Measurements from ENCODE around the gene NEURL1.

The NEURL1 gene, protein sequence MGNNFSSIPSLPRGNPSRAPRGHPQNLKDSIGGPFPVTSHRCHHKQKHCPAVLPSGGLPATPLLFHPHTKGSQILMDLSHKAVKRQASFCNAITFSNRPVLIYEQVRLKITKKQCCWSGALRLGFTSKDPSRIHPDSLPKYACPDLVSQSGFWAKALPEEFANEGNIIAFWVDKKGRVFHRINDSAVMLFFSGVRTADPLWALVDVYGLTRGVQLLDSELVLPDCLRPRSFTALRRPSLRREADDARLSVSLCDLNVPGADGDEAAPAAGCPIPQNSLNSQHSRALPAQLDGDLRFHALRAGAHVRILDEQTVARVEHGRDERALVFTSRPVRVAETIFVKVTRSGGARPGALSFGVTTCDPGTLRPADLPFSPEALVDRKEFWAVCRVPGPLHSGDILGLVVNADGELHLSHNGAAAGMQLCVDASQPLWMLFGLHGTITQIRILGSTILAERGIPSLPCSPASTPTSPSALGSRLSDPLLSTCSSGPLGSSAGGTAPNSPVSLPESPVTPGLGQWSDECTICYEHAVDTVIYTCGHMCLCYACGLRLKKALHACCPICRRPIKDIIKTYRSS

DNA sequence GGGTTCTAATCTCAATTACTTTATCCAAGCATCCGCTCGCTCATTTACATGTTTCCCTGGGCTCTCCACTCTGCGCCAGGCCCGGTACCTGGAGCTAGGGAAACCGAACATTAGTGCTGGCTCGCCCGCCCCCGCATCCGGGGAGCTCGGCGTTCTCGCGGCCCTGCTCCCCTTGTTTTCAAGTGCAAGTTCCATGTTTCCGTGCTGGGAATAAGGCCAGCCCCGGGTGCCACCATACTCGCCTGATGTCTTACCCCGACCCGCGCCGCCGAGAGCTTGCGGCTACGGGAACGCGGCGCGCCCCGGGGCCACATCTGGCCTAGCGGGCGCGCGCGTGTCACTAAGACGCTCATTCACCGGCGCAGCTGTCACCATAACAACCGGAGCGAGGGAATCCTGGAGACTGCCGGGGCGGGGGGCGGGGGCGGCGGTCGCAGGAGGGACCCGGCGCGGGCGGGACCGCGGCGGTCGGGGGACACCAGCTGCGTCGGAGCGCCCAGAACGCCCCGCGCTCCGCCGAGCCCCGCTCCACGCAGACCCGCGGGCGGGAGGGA, at the start of gene NEURL1:
NEURL1 (plus strand) TSS at position 344 of the 554 bp plus-strand sequence. CDS start 683 bp downstream, outside the sequence.
- no peak for DNase-seq (ENCODE audit: low spot score)

DNA sequence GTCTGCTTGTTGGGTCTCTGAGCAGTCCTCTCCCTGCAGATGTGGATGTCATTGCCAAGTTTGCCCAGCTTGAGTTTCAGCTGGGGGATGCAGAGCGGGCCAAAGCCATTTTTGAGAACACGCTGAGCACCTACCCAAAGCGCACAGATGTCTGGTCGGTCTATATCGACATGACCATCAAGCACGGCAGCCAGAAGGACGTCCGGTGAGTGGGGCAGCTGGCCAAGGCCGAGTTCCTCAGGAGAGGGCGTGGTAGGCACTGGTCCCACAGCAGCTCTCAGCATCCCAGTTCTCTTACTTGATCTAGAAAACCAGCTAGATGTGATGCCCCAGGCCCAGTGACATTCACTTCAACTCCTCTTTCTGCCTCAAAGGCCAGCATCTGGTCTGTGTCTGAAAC, 49.0 kb upstream of the NEURL1 start:
- DNase-seq (ENCODE audit: low spot score), result no peak

DNA sequence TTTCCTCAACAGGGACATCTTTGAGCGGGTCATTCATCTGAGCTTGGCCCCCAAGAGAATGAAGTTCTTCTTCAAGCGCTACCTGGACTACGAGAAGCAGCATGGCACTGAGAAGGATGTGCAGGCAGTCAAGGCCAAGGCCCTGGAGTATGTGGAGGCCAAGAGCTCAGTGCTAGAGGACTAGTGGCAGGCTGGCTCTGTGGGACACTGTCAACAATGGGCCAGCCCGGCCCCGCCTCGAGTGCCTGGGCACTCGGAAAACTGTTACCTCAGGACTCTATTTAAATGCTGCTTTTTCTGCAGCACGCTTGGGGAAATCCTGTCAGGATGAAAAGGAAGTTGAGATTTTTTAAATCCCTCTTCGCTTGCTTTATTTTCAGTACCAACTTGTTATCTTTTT, 48.1 kb upstream of the NEURL1 start:
- no peak for DNase-seq (ENCODE audit: low spot score)

DNA sequence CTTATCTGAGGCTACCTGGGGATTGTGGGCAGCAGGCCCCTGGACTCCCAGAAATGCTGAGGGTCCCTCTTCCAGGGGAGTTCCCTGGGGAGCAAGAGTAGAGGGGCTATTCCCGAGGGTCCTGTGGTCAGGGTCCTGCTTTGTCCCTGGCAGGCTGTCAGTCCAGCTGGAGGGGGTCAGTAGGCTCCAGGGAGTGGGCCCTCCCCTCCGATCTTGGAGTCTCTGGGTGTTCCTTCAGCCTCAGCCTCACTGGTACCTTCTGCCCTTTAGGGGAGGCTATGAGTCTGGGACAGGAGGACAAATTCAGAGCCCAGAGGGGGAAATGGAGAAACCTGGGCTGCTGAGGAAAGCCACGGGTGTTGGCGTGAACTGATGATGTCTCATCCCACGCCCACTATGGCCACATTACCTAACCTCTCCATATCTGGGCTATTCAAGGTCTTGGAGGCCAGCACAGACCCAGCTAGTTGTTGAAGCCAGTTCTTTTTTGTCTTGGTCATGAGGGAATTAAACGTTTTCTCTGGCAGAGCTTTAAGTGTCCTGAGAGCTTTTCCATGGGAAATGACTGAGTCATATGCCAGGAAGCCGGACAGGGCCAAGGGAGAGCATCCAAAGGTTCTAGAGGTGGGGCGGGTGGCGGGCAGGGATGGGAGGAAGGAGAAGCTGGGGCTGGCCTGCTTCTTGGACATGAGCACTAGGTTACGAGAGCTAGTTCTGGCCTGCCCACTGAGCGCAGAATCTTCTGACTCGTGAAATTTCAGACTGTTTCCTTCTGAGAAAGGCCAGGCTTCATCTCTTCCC, 47.5 kb upstream of the NEURL1 start:
- DNase-seq (ENCODE audit: low spot score), result no peak

DNA sequence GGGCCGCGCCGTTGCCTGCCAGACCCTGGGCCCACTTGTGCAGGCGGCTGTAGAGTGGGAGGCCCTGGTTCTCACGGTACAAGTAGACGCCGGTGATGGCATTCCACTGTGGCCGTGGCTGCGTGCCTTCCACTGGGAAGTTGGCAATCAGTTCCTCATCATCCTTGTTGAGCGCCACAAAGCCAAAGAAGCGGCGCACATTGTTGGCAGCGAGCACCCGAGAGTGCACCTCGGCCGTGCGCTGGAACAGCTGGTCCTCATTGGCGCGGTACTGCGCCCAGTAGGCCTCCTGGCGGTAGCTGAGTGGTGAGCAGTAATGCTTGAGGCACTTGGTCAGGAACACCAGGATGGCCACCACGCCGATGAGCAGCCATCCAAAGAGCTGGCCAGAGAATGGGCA, 46.3 kb upstream of the NEURL1 start:
- no peak for DNase-seq (ENCODE audit: low spot score)

GRCh38 chr10:103448746-103449145, 44.8 kb upstream of the NEURL1 start:
- DNase-seq (ENCODE audit: low spot score), result no peak

- DNase-seq (ENCODE audit: low spot score), result no peak
Observed at GRCh38 chr10:103449208-103450144, 44.0 kb upstream of the NEURL1 start.

GRCh38 chr10:103450201-103450695, 43.3 kb upstream of the NEURL1 start:
- DNase-seq (ENCODE audit: low spot score), result no peak

GRCh38 chr10:103451091-103451813, 42.3 kb upstream of the NEURL1 start:
- no peak for DNase-seq (ENCODE audit: low spot score)

GRCh38 chr10:103451831-103452505, 41.5 kb upstream of the NEURL1 start, which contains the start of gene CALHM2:
Gene CALHM2, minus strand, starts transcription at chr10:103452370. Its CDS starts 2,429 bp downstream, at chr10:103449941.
- DNase-seq (ENCODE audit: low spot score), result no peak

- DNase-seq (ENCODE audit: low spot score), result no peak
Observed at GRCh38 chr10:103452506-103453230, 40.8 kb upstream of the NEURL1 start.

DNA sequence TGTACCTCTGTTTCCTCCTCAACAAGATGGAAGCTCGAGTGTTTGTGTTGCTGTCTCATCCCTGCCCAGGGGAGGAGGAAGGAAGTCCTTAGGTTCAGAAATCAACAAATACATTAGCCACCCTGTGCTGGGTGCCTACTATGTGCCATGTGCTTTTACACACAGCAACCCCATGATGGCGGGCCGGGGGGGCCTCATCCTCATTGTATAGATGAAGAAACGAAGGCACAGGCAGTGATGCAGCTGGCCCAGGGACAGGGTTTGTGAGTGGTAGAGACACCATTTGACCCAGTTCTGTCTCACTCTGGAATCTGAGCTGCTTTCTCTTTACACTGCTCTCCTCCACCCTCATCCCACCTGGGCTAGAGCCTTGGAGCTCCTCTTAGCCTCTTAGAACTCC, 39.5 kb upstream of the NEURL1 start:
- no peak for DNase-seq (ENCODE audit: low spot score)

- DNase-seq (ENCODE audit: low spot score), result no peak
Observed at GRCh38 chr10:103455235-103455634, 38.3 kb upstream of the NEURL1 start.

DNA sequence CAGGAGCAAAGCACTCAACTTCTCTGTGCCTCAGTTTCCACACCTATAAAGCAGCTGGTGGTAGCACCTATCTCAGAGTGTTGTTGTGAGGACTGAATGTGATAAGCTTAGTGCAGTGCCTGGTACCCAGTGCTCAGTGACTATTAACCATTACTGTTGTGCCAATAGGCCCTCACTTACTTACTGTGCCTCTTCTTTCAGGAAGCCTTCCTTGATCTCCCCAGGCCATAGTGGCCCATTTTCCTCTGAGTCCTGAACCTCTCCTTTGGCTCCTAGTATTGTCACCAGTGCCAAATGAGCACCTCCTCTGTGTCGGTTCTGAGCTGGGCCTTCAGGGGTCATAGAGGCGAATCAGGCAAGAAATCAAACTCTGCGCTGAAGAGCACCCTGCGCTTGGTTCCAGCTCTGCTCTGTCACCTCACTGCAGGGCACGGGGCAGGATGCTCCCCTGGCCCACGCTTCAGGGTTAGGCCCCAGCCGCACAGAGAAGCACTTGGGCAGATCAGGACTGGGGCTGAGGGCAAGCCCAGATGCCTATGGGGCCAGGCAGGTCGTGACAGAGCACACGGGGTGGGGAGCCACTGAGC, 37.3 kb upstream of the NEURL1 start:
- no peak for DNase-seq (ENCODE audit: low spot score)

DNA sequence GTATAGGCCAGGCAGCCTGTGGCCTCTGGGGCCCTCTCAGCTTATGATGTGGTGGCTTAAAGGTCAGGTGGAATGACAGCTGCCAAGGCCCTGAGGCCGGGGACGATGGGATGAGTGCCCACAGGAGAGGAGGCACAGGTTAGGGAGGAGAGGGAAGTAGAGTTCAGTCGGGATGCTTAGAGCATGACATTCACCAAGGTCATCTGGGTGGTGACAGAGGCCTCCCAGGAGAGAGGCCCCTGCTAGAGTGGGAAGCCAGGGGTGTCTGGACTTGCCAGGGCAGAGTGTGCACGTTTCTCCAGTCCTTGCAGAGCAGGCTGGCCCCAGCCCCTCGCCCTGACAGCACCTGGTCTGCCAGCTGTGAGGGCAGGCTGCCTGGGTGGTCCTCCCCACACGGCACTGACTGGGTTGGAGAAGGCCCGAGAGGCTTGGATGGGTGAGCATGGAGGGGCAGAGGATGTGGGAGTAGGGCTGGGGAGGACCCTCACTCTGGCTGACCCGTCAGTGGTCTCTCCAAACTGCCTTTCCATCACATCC, 36.3 kb upstream of the NEURL1 start:
- DNase-seq (ENCODE audit: low spot score), result no peak

- DNase-seq (ENCODE audit: low spot score), result no peak
Observed at GRCh38 chr10:103457896-103458583, 35.5 kb upstream of the NEURL1 start.

DNA sequence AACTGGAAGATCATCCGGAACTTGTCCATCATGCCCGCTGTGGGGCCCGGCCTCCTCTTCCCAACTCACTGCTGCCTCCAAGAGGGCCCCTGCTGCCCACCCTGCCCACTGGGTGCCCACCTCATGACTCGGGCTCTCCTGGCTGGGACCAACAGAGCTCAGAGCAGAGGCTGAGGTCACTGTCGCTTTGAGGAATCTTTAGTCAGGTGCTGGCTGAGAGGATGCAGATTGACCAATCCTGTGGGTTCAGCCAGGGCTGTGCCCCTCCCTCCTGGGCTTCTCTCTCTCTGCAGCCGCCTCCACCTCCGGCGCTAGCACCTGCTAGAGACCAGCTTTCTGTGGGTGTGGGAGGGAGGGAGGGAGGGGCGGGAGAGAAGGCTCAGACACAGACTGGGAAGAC, 34.8 kb upstream of the NEURL1 start, which contains the start of gene CALHM1:
CALHM1 (minus strand) TSS at position 181 of the 400 bp plus-strand sequence; CDS start at position 32, 149 bp downstream.
- no peak for DNase-seq (ENCODE audit: low spot score)

DNA sequence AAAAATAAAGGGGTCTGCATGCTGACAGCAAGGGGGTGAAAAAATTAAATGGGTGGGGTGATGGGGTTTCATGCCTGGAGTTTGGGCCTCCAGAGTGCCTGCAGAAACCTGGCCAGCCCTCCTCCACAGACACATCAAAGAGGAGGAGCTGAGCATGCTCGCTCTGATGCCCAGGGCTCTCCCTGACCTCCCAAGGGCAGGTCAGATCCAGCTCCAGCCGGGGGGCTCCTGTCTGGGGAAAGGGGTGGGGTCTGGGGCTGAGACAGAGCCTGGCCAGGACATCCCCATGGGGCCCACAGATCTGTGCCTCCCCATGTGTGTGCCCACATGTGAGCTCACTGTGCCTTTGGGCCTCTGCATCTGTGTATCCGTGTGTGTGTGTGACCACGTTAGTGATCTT, 33.9 kb upstream of the NEURL1 start:
- DNase-seq (ENCODE audit: low spot score), result no peak

All from hematopoietic multipotent progenitor cell treated with erythropoietin and hydrocortisone succinate and interleukin-3 and kit ligand, for 15 days (in vitro differentiated cells).